Prostate gland (tissue), 2 donors: Measurements from ENCODE around the gene SEMG2. TPM values are rescaled to one million over a fixed set of nuclear protein-coding genes. Genes with fewer than 3 reads are reported as not detected.

Source experiments
- DNase-seq: peaks from one replicate; pipeline ENCODE4 v3.0.0-alpha.2; 2019; ENCODE audit warnings: low spot score
- H3K27ac ChIP-seq, 2 donors: fragments of 200-600 bp; sonication (generic); 2 replicates each; pipeline ENCODE4 v1.5.1; 2017 to 2019
- H3K27me3 ChIP-seq: fragments of 200-600 bp; sonication (generic); replicated peaks from 2 replicates; pipeline ENCODE4 v1.5.1; 2019; ENCODE audit not compliant: insufficient read depth
- H3K36me3 ChIP-seq, 2 donors: fragments of 200-600 bp; sonication (generic); 1 replicate in 1 of 2; 2 replicates in 1 of 2; pipeline versions ENCODE4 v1.5.1 to v1.8.1; 2017 to 2019
- H3K4me1 ChIP-seq: fragments of 200-600 bp; sonication (generic); replicated peaks from 2 replicates; pipeline ENCODE4 v1.5.1; 2019
- H3K4me3 ChIP-seq, 2 donors: fragments of 200-600 bp; sonication (generic); 2 replicates each; pipeline ENCODE4 v1.5.1; 2017 to 2019
- H3K9me3 ChIP-seq: fragments of 200-600 bp; sonication (generic); 2 replicates; pipeline ENCODE4 v1.5.1; 2017
- POLR2A ChIP-seq: fragments of 450-650 bp; IDR thresholded peaks from one replicate; pipeline ENCODE4 v1.6.1; 2016; ENCODE audit warnings: antibody characterized with exemption, mild to moderate bottlenecking
- POLR2AphosphoS5 ChIP-seq: sonication (generic); formaldehyde crosslinking; IDR thresholded peaks from one replicate; pipeline ENCODE4 v1.6.1; 2017; ENCODE audit warnings: antibody characterized with exemption
- WGBS: methylation state at CpG from one replicate; pipeline ENCODE4 v1.1.5; 2018; 5-methylcytosine and 5-hydroxymethylcytosine counted together
- intact Hi-C: fragments of 100-400 bp; cut with DNase I; formaldehyde crosslinking; loops from one replicate; pipeline ENCODE4 v1.14.2; 2022
- total RNA-seq, 2 donors: library from RNA; depleted of rRNA; stranded (reverse); fragments of >200 nt; gene quantifications; one replicate each; pipeline ENCODE4 v1.1.0, GENCODE V29; 2016
- TF ChIP-seq, protein P1 (sequence below), 4 experiments: fragments of 200-600 bp in 2 of 4; fragments of 450-650 bp in 2 of 4; sonication (generic) in 2 of 4; IDR thresholded peaks; 1 replicate in 3 of 4; 2 replicates in 1 of 4; pipeline ENCODE4 v1.5.1; 2016 to 2019; ENCODE audit warnings: antibody characterized with exemption in 4 of 4, mild to moderate bottlenecking in 2 of 4, moderate library complexity in 2 of 4

SEMG2 gene
- total RNA-seq, 2 donors from 2014 or later, result 0.18 to 70.5 TPM

DNA sequence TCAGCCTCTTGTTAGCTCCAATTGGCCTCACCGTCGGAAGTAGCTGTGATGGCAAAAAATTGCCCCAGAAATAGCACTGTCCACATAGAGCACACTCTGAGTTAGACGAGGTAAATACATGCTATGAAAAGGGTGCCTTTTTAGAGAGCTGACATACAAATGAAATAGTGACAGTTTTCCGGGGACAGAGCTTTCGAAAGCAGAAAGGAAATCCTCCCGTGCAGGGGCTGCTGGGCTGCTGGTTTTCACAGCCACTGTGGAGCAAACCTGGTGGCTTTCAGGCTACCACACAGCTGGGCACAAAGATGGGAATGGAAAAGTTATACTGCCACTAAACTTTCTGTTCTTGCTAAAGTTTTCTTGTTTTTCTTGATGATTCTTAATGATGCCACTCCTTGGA, 24.9 kb downstream of the SEMG2 start:
- TF ChIP-seq POLR2A (no peak), POLR2AphosphoS5 (no peak)
- TF ChIP-seq, protein P1, sequence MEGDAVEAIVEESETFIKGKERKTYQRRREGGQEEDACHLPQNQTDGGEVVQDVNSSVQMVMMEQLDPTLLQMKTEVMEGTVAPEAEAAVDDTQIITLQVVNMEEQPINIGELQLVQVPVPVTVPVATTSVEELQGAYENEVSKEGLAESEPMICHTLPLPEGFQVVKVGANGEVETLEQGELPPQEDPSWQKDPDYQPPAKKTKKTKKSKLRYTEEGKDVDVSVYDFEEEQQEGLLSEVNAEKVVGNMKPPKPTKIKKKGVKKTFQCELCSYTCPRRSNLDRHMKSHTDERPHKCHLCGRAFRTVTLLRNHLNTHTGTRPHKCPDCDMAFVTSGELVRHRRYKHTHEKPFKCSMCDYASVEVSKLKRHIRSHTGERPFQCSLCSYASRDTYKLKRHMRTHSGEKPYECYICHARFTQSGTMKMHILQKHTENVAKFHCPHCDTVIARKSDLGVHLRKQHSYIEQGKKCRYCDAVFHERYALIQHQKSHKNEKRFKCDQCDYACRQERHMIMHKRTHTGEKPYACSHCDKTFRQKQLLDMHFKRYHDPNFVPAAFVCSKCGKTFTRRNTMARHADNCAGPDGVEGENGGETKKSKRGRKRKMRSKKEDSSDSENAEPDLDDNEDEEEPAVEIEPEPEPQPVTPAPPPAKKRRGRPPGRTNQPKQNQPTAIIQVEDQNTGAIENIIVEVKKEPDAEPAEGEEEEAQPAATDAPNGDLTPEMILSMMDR (IDR thresholded peaks at IDR 0.05), result no peak
- intact Hi-C loops, result no loop called here
- DNase-seq, result no peak
- Histone ChIP-seq H3K27me3 (no peaks in the 10 kb centered on the region), H3K27ac (no peak overlapping the region), H3K9me3 (no peaks in the 10 kb centered on the region), H3K4me1 (no peaks in the 10 kb centered on the region), H3K36me3 (no peaks in the 10 kb centered on the region), H3K4me3 (no peak overlapping the region)
- WGBS, result 43% methylated on average over 6 of the region's 6 CpGs

DNA sequence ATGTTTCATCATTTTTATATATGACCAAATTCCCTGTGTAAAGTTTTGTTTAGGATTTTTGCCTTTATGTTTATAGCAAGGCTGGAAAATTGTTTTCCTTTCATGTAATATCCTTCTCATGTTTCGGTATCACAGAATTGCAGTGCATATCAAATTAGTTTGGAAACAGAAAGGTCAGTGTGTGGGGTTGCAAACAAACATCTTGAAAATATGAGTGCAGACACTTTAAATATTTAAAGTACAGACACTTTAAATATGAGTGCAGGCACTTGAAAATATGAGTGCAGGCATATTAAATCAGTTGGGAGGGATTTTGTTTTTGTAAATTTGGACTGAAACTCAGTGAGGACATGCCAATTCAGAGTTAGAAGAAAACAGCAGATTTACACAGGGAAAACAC, 26.7 kb downstream of the SEMG2 start:
- TF ChIP-seq POLR2AphosphoS5, result no peak
- TF ChIP-seq, protein P1 (IDR thresholded peaks at IDR 0.05), result no peak
- no peak for TF ChIP-seq POLR2A
- H3K9me3 ChIP-seq, result no peaks in the 10 kb centered on the region
- WGBS, result 78% methylated on average over 1 of the region's 1 CpG
- no peak for DNase-seq
- H3K4me1 ChIP-seq, result no peaks in the 10 kb centered on the region
- no peak overlapping the region for H3K27ac ChIP-seq
- H3K4me3 ChIP-seq, result no peak overlapping the region
- intact Hi-C loops, result no loop called here
- no peaks in the 10 kb centered on the region for H3K36me3 ChIP-seq
- H3K27me3 ChIP-seq, result no peaks in the 10 kb centered on the region

DNA sequence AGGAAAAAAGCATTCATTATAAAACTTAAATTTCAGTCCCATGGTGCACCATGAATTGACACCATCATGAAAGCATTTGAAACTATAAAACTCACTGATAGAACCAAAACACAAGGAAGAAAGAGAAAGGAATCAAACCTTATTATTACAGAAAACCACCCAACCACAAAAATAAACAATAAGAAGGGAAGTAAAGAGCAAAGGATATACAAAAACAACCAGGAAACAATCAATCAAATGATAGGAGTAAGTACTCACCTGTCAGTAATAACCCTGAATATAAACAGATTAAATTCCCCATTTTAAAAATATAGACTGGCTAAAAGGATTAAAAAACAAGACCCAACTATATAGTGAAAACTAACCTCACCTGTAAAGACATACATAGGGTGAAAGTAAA, 27.4 kb downstream of the SEMG2 start:
- Histone ChIP-seq H3K4me1 (no peaks in the 10 kb centered on the region), H3K27me3 (no peaks in the 10 kb centered on the region), H3K36me3 (no peaks in the 10 kb centered on the region), H3K4me3 (no peak overlapping the region), H3K27ac (no peak overlapping the region), H3K9me3 (no peaks in the 10 kb centered on the region)
- no peak for DNase-seq
- intact Hi-C loops, result no loop called here
- TF ChIP-seq, protein P1 (IDR thresholded peaks at IDR 0.05), result no peak
- no peak for TF ChIP-seq POLR2AphosphoS5
- TF ChIP-seq POLR2A, result no peak

DNA sequence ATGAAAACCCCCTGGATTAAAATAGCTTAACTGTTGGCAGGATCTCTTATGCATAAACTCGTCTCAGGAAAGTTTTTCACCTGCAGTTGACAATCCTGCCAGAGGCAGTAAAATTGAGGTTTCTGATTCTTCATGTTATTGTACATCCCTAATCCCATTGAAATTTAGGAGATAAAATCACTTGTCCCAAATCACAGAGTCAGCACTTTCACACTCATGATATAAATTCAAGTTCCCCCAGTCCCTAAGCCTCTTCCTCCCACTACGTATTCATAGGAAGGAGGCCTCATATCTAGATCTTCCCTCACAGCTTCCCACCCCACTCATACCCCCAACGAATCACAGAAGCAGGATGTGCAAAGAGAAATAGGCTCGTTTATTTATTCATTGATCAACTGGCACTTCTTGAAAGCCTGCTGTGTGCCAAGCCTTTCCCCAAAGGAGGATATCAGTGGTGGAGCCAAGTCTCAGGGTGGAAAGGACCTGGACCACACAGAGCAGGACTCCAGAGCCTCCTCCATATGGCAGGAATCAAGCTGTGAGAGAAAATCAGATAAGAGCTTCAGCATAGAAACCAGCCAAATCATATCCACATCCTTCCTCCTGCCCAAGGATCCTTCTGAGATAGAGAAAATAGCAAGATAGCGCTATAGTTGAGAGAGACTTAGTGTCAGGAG, 30.8 kb downstream of the SEMG2 start:
- no peak for DNase-seq
- no peak for TF ChIP-seq POLR2AphosphoS5
- TF ChIP-seq, protein P1 (IDR thresholded peaks at IDR 0.05), result no peak
- no peak for TF ChIP-seq POLR2A
- H3K27me3 ChIP-seq, result no peaks in the 10 kb centered on the region
- 30% methylated on average over 5 of the region's 5 CpGs for WGBS
- no peaks in the 10 kb centered on the region for H3K9me3 ChIP-seq
- no peaks in the 10 kb centered on the region for H3K36me3 ChIP-seq
- no peak overlapping the region for H3K4me3 ChIP-seq
- no peaks in the 10 kb centered on the region for H3K4me1 ChIP-seq
- intact Hi-C loops, result no loop called here
- no peak overlapping the region for H3K27ac ChIP-seq

DNA sequence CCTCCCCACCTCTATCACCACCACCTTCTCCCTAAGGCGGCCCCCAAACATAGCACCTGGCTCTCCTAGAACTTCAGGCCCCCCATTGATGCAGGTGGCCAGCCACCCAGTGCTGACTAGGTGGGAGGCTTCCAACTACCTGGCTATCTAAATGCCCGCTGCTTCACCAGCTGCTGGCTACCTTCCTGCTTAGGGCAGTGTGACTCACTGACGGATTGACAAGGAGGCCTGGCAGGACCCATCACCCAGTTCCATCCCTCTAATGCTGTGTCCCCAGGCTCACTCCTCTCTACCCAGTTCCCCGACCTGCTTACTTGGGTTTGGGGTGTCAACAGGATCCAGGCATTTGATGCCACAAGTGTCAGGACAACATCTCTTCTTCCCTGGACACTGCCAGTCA, 32.1 kb downstream of the SEMG2 start:
- 94% methylated on average over 4 of the region's 4 CpGs for WGBS
- H3K27ac ChIP-seq, result no peak overlapping the region
- no peaks in the 10 kb centered on the region for H3K9me3 ChIP-seq
- H3K27me3 ChIP-seq, result no peaks in the 10 kb centered on the region
- TF ChIP-seq POLR2AphosphoS5 (no peak), POLR2A (no peak)
- TF ChIP-seq, protein P1 (IDR thresholded peaks at IDR 0.05), result no peak
- intact Hi-C loops, result no loop called here
- no peak overlapping the region for H3K4me3 ChIP-seq
- no peaks in the 10 kb centered on the region for H3K4me1 ChIP-seq
- no peaks in the 10 kb centered on the region for H3K36me3 ChIP-seq
- DNase-seq, result no peak
